Upper lobe of left lung (tissue), 6 donors: ENCODE measurements around the gene STAT4. TPM values are rescaled to one million over a fixed set of nuclear protein-coding genes. Genes with fewer than 3 reads are reported as not detected.

ENCODE experiments used
- ATAC-seq, 2 donors: fragments of 200-7000 bp; cut with Tn5 transposase; one replicate each; pipeline ENCODE4 v1.9.1; 2022; ENCODE audit warnings: mild to moderate bottlenecking in 2 of 2, moderate library complexity in 2 of 2; ENCODE audit not compliant: low FRiP score in 2 of 2
- DNase-seq, 2 donors: peaks; one replicate each; pipeline ENCODE4 v3.0.0-alpha.2; 2019 to 2020
- H3K27ac ChIP-seq, 4 donors: fragments of 200-600 bp; sonication (generic); one replicate each; pipeline ENCODE4 v1.5.1; 2016 to 2019
- H3K27me3 ChIP-seq, 4 donors: fragments of 200-600 bp; sonication (generic); one replicate each; pipeline ENCODE4 v1.5.1; 2017 to 2019
- H3K36me3 ChIP-seq, 4 donors: fragments of 200-600 bp; sonication (generic); one replicate each; pipeline ENCODE4 v1.5.1; 2016 to 2019
- H3K4me1 ChIP-seq, 4 donors: fragments of 200-600 bp; sonication (generic); one replicate each; pipeline ENCODE4 v1.5.1; 2018 to 2019
- H3K4me3 ChIP-seq, 4 donors: fragments of 200-600 bp; sonication (generic); one replicate each; pipeline ENCODE4 v1.5.1; 2017 to 2019; ENCODE audit warnings: mild to moderate bottlenecking in 2 of 4, moderate library complexity in 1 of 4
- H3K9me3 ChIP-seq, 4 donors: fragments of 200-600 bp; sonication (generic); one replicate each; pipeline ENCODE4 v1.5.1; 2018 to 2019
- EP300 ChIP-seq, 4 donors: sonication (generic); formaldehyde crosslinking; IDR thresholded peaks; one replicate each; pipeline ENCODE4 v1.5.1; 2017; ENCODE audit warnings: antibody characterized with exemption in 4 of 4, control low read depth in 2 of 4
- POLR2A ChIP-seq, 4 donors: fragments of 450-650 bp; IDR thresholded peaks; one replicate each; pipeline ENCODE4 v1.5.1; 2016 to 2017; ENCODE audit warnings: antibody characterized with exemption in 4 of 4, mild to moderate bottlenecking in 2 of 4
- POLR2AphosphoS5 ChIP-seq, 2 donors: sonication (generic); formaldehyde crosslinking; IDR thresholded peaks; one replicate each; pipeline ENCODE4 v1.5.1; 2017; ENCODE audit warnings: antibody characterized with exemption in 2 of 2
- WGBS, 2 donors: methylation state at CpG; one replicate each; pipeline ENCODE4 v1.1.5; 2017 to 2018; 5-methylcytosine and 5-hydroxymethylcytosine counted together
- total RNA-seq, 6 donors: library from RNA; depleted of rRNA in 4 of 6; stranded (reverse); fragments of >200 nt in 4 of 6; gene quantifications; one replicate each; pipeline versions ENCODE4 v1.1.0 to v1.2.1, GENCODE V29; 2016 to 2021
- TF ChIP-seq, protein P1 (sequence below), 6 experiments: fragments of 450-650 bp in 4 of 6; fragments of 200-600 bp in 2 of 6; sonication (generic) in 2 of 6; IDR thresholded peaks; one replicate each; pipeline ENCODE4 v1.5.1; 2016 to 2019; ENCODE audit warnings: antibody characterized with exemption in 6 of 6
- donor health status: DM: no; HTN: no; CAD: no; lungs with moderate emphysema.
- donor health status: DM: no; HTN: yes; CAD: no; lungs with severe emphysema.

The STAT4 gene
- total RNA-seq, 6 donors from 2014 or later = 3.6 to 11.9 (median 6.0) TPM

DNA sequence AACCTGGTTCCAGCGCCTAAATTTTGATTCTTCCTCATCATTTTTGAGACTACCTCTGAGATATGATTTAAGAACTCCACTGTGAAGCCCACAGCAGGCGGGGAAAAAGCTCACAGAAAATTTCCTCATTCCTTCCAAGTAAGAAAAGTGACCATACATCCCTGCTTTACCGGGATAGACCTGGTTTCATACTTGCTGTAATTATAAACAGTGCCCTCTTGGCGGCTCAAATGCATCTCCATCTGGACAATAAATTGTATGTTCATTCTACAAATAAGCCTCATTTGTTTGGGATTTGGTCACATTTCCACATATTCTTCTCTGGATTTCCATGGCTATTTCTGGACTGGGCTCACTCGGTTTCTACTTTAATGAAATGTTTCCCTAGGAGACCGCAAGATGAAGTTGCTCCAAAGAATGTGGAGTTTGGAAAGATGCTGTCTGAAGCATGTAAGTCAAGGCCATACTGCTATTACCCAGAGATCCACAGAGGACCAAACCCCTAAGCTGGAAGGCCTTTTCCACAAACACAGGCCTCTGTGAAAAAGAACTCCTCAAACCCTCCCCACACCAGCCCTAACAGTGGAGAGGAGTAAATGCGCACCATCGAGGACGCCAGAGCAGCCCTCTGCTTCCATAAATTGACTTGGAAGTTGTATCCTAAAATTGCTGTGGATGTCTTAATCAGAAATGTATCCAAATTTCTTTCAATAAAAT is 150.7 kb downstream of the STAT4 start:
- no peaks in the 10 kb centered on the region for H3K9me3 ChIP-seq
- no peak overlapping the region for H3K27ac ChIP-seq
- no peaks in the 10 kb centered on the region for H3K27me3 ChIP-seq
- H3K4me1 ChIP-seq = no peaks in the 10 kb centered on the region
- DNase-seq (no peak), ATAC-seq (no peak)
- H3K36me3 ChIP-seq = peaks cover 64 to 100% (median 84%) of the 10 kb centered on the region in 4 donors
- H3K4me3 ChIP-seq = no peak overlapping the region
- TF ChIP-seq EP300 (IDR thresholded peaks at IDR 0.05) (no peak), POLR2AphosphoS5 (IDR thresholded peaks at IDR 0.05) (no peak), POLR2A (IDR thresholded peaks at IDR 0.05) (no peak)
- TF ChIP-seq, protein P1, sequence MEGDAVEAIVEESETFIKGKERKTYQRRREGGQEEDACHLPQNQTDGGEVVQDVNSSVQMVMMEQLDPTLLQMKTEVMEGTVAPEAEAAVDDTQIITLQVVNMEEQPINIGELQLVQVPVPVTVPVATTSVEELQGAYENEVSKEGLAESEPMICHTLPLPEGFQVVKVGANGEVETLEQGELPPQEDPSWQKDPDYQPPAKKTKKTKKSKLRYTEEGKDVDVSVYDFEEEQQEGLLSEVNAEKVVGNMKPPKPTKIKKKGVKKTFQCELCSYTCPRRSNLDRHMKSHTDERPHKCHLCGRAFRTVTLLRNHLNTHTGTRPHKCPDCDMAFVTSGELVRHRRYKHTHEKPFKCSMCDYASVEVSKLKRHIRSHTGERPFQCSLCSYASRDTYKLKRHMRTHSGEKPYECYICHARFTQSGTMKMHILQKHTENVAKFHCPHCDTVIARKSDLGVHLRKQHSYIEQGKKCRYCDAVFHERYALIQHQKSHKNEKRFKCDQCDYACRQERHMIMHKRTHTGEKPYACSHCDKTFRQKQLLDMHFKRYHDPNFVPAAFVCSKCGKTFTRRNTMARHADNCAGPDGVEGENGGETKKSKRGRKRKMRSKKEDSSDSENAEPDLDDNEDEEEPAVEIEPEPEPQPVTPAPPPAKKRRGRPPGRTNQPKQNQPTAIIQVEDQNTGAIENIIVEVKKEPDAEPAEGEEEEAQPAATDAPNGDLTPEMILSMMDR (IDR thresholded peaks at IDR 0.05) = no peak
- 82 to 90% methylated on average over 9 of the region's 9 CpGs for WGBS, 2 donors

DNA sequence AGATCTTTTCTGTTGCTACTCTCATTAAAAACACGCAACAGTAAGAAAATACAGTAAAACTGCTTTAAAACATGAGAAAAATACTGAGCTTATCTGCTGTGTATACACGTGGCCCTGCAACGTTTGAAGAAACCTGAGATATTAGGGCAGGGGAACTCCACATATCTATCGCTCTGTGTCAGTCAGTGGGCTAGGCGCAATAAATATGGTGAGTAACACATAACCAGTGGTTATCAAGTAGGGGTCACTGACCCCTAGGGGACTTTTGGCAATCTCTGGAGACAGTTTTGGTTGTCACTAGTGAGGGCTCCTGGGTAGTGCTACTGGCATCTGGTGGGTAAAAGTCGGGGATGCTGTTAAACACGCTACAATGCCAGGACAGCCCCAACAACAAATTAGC is 151.7 kb downstream of the STAT4 start:
- Histone ChIP-seq H3K27ac (no peak overlapping the region), H3K4me1 (no peaks in the 10 kb centered on the region), H3K27me3 (no peaks in the 10 kb centered on the region), H3K36me3 (peaks cover 60 to 100% (median 84%) of the 10 kb centered on the region in 4 donors), H3K4me3 (no peak overlapping the region), H3K9me3 (no peaks in the 10 kb centered on the region)
- DNase-seq = no peak
- TF ChIP-seq POLR2AphosphoS5 (IDR thresholded peaks at IDR 0.05) (no peak), EP300 (IDR thresholded peaks at IDR 0.05) (no peak), POLR2A (IDR thresholded peaks at IDR 0.05) (no peak)
- TF ChIP-seq, protein P1 (IDR thresholded peaks at IDR 0.05) = no peak
- no peak for ATAC-seq
- WGBS, 2 donors = 85% methylated on average over 7 of the region's 7 CpGs

GRCh38 chr2:190997526-190998113 is 153.2 kb downstream of the STAT4 start:
- peak in 1 of 2 donors; percentile 50 for ATAC-seq
- Histone ChIP-seq H3K27me3 (no peaks in the 10 kb centered on the region), H3K27ac (no peak overlapping the region), H3K4me1 (no peaks in the 10 kb centered on the region), H3K9me3 (no peaks in the 10 kb centered on the region), H3K36me3 (peaks cover 54 to 100% (median 85%) of the 10 kb centered on the region in 4 donors), H3K4me3 (no peak overlapping the region)
- TF ChIP-seq POLR2A (IDR thresholded peaks at IDR 0.05) (no peak), EP300 (IDR thresholded peaks at IDR 0.05) (no peak), POLR2AphosphoS5 (IDR thresholded peaks at IDR 0.05) (no peak)
- TF ChIP-seq, protein P1 (IDR thresholded peaks at IDR 0.05) = no peak
- whole genome bisulfite sequencing, 2 donors = 88 to 91% methylated on average over 8 of the region's 8 CpGs
- no peak for DNase-seq

- Histone ChIP-seq H3K9me3 (no peaks in the 10 kb centered on the region), H3K4me3 (no peak overlapping the region), H3K27ac (no peak overlapping the region), H3K27me3 (no peaks in the 10 kb centered on the region), H3K36me3 (peaks cover 51 to 100% (median 83%) of the 10 kb centered on the region in 4 donors), H3K4me1 (no peaks in the 10 kb centered on the region)
- DNase-seq = no peak
- 80 to 82% methylated on average over 5 of the region's 5 CpGs for WGBS, 2 donors
- TF ChIP-seq EP300 (IDR thresholded peaks at IDR 0.05) (no peak), POLR2AphosphoS5 (IDR thresholded peaks at IDR 0.05) (no peak), POLR2A (IDR thresholded peaks at IDR 0.05) (no peak)
- TF ChIP-seq, protein P1 (IDR thresholded peaks at IDR 0.05) = no peak
- ATAC-seq = peak; percentile 71 to 77
These were observed 153.8 kb downstream of the STAT4 start for GRCh38 chr2:190996947-190997346.
